Diencephalon (tissue), 1 donor: Measurements from ENCODE around the gene ZNF639. TPM values are rescaled to one million over a fixed set of nuclear protein-coding genes. Genes with fewer than 3 reads are reported as not detected.

Experiments
- total RNA-seq: library from RNA; depleted of rRNA; stranded (reverse); fragments of >200 nt; gene quantifications from one replicate; pipeline ENCODE4 v1.2.3, GENCODE V29; 2014

The ZNF639 gene, protein sequence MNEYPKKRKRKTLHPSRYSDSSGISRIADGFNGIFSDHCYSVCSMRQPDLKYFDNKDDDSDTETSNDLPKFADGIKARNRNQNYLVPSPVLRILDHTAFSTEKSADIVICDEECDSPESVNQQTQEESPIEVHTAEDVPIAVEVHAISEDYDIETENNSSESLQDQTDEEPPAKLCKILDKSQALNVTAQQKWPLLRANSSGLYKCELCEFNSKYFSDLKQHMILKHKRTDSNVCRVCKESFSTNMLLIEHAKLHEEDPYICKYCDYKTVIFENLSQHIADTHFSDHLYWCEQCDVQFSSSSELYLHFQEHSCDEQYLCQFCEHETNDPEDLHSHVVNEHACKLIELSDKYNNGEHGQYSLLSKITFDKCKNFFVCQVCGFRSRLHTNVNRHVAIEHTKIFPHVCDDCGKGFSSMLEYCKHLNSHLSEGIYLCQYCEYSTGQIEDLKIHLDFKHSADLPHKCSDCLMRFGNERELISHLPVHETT
- 80.5 TPM for total RNA-seq

GRCh38 chr3:179322286-179323196, at the start of gene ZNF639:
TSS of gene ZNF639 (plus strand) at chr3:179323031. CDS start at chr3:179328294, 5,263 bp downstream.

DNA sequence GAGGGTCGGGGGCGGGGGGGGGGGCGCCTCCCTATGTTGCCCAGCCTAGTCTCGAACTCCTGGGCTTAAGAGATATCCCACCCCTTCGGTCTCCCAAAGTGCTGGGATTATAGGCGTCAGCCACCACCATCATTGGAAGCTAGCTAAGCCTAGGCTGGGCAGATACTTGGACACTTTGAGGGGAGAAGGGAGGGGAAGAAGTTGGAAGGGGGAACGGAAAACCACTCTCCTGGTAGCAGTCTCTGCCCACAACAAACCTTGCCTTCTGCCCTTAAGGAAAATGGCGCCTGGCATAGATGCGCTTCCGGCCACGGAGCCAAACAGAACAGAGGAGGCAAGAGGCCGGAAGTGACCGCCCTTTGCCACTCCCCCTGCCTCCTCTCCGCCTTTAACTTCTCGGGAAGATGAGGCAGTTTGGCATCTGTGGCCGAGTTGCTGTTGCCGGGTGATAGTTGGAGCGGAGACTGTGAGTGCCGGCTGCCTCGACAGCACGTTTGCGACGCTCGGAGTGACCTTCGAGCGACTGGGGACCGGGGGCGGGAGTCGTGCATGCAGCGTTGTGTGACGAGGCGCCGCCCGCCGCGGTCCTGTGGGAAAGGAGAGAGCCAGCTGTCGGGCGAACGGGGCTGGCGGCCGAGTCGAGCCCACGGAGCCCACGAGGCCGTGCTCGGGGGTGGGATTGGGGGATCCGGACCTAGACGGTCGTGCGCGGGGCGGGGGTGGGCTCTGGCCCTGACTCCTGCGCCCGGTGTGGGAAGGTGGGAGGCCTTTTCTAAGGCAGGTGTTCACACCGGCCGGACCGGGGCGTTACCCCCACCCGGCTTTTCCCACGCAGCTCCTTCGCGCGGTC, 24.7 kb downstream of the ZNF639 start, which contains the start of gene MFN1:
TSS of gene MFN1 (plus strand) at position 365 of the 850 bp plus-strand sequence. CDS start 1,143 bp downstream, outside the sequence.

Other genes starting within 250 kb of the ZNF639 start
- gene PIK3CA, start 174.7 kb upstream of the ZNF639 start, total RNA-seq: 57.2 TPM
- 3.2 TPM for gene KCNMB3, start 71.9 kb upstream of the ZNF639 start, total RNA-seq
- gene MFN1, start 24.7 kb downstream of the ZNF639 start, total RNA-seq: 98.7 TPM
- gene GNB4, start 128.4 kb downstream of the ZNF639 start, total RNA-seq: 110 TPM
- 23.3 TPM for gene ACTL6A, start 239.9 kb downstream of the ZNF639 start, total RNA-seq